Measurements from ENCODE around the gene KRT79. TPM values are rescaled to one million over a fixed set of nuclear protein-coding genes. Genes with fewer than 3 reads are reported as not detected.

The KRT79 gene
- total RNA-seq, 1 donor from 2014 or later, result not detected

GRCh38 chr12:52823761-52824450, 10.2 kb downstream of the KRT79 start:
- intact Hi-C loops (cut with DNase I), result no loop called here
- DNase-seq (ENCODE audit: missing footprints) (no peak), ATAC-seq (no peak)

DNA sequence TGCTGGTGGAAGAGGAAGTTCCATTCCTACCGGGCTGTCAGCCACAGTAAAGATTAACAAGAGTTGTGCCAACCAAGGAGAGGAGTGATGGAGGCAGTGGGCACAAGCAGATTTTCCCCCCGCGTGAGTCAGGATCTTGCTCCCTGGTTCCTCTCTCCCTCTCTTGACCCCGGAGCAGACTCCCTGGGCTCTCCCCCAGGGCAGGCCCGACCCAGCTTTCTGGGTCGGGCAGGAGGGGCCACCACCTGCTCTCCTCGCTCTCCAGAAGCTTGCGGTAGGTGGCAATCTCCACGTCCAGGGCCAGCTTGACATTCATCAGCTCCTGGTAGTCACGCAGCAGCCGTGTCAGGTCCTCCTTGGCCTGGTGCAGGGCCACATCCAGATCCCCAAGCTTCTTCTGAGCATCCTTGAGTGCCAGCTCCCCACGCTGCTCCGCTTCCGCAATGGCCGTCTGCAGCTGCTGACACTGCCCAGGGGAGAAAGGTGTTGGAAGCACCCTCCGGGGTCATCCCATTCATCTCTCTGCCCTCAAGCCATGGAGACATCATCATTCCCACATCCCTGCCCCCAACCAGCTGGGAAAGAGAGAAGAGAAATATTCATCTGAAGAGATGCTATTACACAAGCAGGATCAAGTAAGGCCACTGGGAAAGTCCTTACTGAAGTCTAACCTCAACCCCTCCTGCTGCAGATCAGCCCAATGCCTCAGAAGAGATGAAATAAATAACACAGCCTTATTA, 11.2 kb downstream of the KRT79 start:
- DNase-seq (ENCODE audit: missing footprints), result no peak
- intact Hi-C loops (cut with DNase I), result no loop called here
- no peak for ATAC-seq

DNA sequence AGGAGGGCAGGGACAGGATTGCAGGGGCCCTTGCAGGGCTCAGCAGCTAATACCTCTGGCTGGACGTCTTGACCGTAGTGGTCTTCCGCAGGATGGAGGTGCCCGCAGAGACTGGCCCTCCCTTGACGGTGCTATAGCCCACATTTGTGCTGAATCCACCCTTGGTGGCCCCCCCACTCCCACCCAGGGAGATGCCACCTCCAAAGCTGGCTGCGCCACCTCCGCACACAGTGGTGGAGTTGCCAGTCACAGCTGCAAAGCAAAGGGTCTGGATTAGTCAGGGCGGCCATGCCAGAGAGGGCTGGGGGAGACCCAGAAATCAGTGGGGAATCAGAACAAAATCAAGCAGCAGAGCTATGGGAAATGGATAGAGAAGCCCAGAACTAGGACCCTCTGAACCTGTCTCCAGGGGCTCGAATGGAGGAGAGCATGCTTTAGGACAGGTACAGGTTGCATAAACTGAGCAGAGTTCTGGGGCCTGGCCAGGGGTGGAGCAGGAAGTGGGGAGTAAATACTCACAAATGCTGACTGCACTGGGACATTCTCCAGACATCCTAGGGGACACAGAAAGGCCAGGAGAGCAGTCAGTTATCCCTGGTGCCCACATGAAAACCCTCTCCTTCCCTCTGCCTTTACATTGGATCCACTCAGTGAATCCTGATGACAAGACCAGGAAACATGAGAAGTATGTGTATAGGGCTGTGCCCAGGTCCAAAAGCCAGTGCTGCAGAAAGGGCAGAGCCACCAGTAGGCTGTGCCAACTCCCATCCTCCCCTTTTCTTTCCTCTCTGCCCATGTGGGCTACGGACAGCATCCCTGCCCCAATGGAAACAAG, 12.1 kb downstream of the KRT79 start:
- no peak for ATAC-seq

GRCh38 chr12:52821071-52821730, 12.9 kb downstream of the KRT79 start:
- intact Hi-C loops (cut with DNase I), result no loop called here
- DNase-seq (ENCODE audit: missing footprints) (no peak), ATAC-seq (no peak)

More for the DNA sequence above, 12.1 kb downstream of the KRT79 start:
- no peak for DNase-seq (ENCODE audit: missing footprints)
- intact Hi-C loops (cut with DNase I), result no loop called here

DNA sequence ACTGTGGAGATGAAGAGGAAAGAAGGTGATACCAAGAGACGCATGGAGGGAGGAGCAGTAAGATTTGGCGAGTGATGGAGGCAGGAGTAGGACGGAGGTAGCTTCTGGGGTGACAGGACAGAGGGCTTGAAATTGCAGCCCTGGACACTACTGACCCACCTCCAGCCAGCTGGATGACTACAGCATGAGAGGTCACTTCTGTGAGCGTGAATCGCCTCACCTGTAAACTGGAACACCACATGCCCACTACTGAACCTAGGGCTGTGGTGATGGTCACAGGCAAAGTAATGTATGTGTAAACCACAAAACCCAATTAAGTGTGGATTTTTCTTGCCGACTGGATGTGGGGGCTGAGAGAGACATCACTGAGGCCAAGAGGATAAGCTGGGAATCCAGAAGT, 13.6 kb downstream of the KRT79 start:
- intact Hi-C loops (cut with DNase I), result no loop called here
- no peak for ATAC-seq
- DNase-seq (ENCODE audit: missing footprints), result no peak

GRCh38 chr12:52819731-52820510, 14.2 kb downstream of the KRT79 start:
- ATAC-seq, result no peak
- intact Hi-C loops (cut with DNase I), result no loop called here
- DNase-seq (ENCODE audit: missing footprints), result no peak

DNA sequence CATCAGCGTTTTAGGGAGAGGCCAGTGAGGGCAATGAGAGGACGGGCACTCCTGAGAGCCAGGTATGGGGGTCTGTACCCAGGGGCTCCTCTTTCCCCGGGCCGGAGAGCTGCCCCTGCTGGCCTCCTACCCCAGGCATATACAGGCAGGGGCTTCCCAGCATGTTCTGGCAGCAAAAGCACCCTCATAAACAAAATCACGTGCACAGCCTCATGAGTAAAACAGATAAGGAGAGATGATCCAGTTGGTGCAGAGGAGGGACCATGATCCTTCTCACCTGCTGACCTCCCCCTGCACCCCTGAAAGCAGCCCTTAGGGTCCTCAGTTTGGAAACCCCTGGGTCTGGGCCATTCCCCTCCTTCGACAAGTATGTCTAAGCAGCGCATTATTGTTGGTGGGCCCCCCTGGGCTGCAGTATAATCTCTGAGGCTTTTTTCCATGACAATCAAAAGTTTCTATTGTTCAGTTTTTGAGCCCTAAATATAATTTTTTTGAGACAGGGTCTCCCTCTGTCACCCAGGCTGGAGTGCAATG, 15.2 kb downstream of the KRT79 start:
- intact Hi-C loops (cut with DNase I), result no loop called here
- no peak for ATAC-seq
- no peak for DNase-seq (ENCODE audit: missing footprints)

DNA sequence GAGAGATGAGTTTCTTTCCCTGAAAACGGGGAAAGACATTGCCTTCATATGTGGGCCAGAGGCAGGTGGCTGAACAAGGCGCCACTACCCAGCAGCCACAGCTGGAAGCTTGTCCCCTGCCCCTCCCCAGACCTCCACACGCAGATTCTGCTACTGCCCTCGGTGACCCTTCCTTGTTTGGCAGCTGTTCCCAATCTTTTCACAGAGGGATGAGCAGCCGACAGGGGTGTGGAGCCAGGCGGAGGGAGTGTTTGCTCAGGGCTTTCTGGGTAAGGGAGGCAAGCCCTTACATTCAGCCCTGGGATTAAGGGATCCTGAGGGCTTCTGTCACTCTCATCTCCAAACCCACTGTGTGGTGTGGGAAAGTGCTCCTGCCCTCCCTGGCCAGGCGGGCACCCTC, 15.7 kb downstream of the KRT79 start:
- intact Hi-C loops (cut with DNase I), result no loop called here
- no peak for ATAC-seq
- no peak for DNase-seq (ENCODE audit: missing footprints)

DNA sequence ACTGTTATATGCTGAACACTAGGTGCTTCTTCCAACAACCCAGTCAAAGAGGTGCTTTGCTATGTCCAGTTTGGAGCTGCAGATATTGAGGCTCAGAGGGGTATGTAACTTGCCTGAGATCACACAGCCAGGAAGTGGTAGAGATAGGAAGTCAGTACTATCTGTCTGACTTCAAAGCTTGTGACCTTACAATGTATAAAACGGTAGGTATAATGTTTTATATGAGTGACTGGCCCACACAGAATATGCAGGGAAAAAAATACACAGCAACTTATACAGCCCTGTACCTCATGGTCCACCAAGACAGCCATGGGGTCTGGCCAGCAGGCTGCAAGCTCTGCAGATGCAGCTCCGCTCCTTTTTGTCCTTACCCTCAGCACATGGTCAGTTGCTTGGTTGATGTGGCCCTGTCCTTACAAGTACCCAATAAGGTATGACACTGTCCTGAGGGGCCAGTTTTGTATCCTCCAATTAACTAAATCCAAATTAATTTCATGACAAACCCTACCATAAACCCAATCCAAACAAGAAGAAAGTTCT, 16.3 kb downstream of the KRT79 start:
- ATAC-seq (no peak), DNase-seq (ENCODE audit: missing footprints) (no peak)
- intact Hi-C loops (cut with DNase I), result no loop called here

GRCh38 chr12:52817003-52817698, 17.0 kb downstream of the KRT79 start:
- ATAC-seq, result no peak
- intact Hi-C loops (cut with DNase I), result no loop called here

DNA sequence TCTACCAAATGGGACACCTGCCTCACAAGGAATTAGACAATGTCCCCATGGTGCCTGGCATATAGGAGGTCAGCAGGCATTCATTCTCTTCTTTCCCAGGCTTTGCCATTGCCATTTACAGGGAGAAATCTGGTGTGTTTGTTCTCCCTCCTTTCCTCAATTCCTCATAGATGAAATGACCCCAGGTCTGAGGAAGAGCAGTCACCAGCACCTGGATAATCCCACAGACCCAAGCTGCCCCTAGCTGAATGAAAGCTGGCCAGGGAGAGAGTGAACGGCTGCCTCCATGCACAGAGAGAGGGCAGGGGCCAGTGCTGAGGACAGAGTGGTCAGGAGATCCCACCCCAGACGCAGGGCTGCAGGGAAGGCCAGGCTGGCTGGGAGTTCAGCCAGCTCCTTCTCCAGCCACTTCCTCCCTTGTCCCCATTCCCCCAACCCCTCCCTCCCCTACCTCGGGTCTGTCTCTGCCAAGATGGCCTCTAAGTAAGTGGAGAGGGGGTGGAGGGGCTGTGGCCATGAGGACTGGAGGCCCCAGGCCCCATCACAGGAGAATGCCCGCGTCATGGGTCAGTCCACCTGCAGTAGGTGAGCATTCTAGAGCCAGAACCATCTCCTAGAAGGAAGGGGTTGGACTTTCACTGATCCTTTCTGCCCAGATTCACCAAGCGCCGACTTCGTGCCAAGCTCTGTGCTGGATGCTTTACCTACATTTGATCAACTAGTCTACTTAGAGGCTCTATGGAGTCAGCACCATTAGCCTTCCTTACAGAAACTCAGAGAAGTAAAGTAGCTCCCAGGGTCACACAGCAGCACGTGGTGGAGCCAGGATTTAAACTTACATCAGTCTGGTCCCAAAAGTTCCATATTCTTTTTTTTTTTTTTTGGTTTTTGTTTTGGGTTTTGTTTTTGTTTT, 18.2 kb downstream of the KRT79 start:
- no peak for DNase-seq (ENCODE audit: missing footprints)
- no peak for ATAC-seq
- intact Hi-C loops (cut with DNase I), result no loop called here

More at GRCh38 chr12:52817003-52817698, 17.0 kb downstream of the KRT79 start:
- no peak for DNase-seq (ENCODE audit: missing footprints)

- intact Hi-C loops (cut with DNase I), result no loop called here
- DNase-seq (ENCODE audit: missing footprints) (no peak), ATAC-seq (no peak)
These were observed 18.9 kb downstream of the KRT79 start for GRCh38 chr12:52815161-52815560.

DNA sequence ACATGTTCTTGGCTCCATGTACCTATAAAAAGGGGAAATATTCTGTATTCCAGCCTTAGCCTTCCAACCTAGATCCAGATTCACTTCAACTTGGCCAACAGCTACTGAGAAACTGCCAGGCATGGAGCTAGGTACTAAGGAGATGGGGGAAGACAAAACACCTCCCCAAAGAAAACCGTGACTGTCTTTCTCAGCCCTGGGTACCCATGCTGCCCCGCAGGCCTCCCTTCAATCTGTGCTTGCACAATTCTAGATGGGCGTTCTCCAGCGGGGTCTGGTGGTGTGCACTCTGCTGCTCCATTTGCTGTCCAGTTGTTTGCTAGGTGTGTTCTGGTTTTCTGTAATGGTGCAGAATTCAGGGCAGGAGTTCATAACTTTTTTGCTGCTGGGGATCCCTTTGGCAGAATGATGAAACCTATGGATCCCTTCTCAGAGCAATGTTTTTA, 19.4 kb downstream of the KRT79 start:
- intact Hi-C loops (cut with DNase I), result no loop called here
- DNase-seq (ENCODE audit: missing footprints), result no peak
- no peak for ATAC-seq

- intact Hi-C loops (cut with DNase I), result no loop called here
- DNase-seq (ENCODE audit: missing footprints), result no peak
- no peak for ATAC-seq
These were observed 20.0 kb downstream of the KRT79 start, which contains the start of gene KRT4 for GRCh38 chr12:52813885-52814709. Gene KRT4 (minus strand): TSS chr12:52814116. CDS start chr12:52814058, 58 bp downstream.

GRCh38 chr12:52813203-52813819, 20.8 kb downstream of the KRT79 start:
- intact Hi-C loops (cut with DNase I), result no loop called here
- ATAC-seq, result no peak
- no peak for DNase-seq (ENCODE audit: missing footprints)
